ENCODE results near the gene CDC42.

CDC42 gene

DNA sequence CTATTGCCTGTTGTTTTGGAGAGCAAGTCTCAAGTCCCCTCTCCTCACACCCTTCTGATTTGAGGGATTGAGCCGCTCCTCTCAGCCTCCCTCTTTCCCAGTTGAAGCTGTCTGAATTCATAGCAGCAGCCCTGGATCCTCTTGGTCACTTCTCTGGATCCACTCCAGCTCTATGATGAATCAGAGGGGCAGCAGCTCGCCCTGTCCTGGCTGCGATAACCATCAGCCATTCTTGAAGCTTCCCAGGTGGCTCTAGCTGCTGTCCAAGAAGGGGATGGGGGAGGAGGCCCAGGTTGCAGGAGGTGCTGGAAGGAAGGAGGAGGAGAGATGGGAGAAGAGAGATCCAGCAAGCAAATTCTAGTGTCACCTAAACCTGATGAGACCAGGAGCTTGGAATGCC is 59.1 kb downstream of the CDC42 start:
- DNase-seq, result no peak

DNA sequence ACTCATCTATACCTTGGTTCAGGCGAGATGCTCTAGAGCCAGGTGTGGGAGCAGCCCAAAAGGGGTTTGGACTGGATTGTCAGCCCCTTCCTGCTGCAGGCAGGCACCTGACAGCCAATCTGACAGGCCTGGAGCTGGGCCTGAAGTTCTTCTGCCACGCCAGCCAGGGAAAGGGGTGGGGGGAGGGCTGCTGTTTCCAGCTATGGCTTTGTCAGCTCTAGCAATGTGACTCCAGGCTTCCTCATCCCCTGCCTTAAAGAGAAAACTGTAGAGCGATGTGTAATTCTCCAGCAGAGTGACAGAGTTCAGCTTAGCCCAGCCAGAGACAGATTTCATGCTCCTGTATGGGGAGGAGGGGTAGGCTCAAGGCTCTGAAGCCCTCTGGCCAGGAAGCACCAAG is 60.0 kb downstream of the CDC42 start:
- DNase-seq, result no peak

DNA sequence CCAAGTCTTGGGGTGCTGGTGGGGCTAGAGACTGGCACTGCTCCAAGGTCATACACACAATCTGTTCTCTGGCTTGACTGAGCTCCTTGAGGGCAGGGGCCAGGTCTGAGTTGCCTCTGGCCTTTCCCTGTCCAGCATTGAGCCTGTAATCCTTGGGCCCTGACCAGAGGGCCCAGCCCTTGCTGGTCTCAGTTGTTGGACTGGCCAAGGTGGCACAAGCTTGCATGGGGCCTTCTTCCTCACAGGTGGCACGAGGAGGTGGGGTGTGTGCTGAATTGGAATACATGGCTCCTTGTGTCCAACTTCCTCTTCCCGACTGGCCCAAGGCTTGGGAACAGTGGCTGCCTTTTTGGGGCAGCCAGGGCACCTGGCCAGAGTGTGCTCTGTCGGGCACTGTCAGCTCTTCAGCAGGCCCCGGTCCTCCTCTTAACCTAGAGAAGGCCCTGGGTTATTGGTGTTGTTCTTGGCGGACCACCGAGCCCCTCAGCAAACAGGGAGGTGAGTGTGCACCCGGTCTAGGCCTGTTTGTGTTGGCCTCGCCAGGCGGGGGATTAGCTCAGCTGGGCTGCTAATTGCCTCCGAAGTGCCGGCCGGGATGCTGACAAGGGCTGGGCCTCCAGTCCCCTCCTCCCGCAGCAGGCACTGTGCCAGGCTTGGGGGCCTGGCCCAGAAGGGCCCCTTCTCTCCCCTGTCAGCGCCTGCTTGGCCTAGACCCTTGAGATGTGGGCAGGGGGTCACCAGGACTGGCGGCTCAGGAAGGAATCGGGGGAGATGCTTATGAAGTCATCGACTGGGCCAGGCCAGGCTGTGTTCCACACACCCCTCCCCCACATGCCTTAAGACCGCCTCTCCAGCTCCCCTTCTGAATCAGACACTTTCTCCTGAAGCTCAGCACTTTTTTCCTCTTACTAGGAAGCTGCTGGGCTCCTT is 61.8 kb downstream of the CDC42 start:
- DNase-seq, result no peak

DNA sequence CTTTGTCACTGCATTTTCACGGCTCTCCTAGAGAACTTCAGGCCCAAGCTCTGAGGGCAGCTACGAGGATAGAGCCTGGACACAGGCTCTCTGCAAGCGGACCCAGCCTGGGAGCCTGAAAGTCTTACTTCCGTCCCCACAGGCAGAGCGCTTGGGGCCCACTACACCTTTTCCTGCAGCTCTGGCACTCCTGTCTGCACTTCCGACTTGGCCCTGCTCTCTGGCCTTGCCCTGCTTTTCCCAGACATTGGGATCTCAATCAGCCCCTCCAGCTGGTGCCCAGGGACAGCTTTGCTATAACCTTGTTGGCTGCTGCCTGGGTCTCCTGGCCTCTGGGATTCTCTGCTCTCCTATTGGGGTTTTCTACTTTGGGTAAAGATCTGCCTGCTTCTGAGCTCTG is 62.8 kb downstream of the CDC42 start:
- DNase-seq, result no peak

DNA sequence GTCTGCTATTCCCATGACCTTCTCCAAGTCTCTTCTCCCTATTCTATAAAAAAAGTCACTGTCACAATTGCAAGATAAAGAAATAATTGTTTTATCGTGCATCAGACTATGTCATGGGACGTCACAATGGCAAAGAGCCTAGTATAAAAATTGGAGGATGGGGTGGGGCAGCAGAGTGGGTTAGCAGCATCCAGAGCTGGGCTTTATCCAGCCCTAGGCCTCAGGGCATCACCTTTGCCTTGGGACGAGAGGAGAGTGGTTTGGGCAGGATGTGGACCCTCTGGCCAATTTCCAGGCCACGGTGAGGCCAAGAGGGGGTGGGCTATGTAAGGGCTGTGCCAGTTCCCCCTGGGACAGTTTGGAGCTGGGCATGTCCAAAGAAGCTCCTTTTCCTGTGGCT is 64.7 kb downstream of the CDC42 start:
- DNase-seq, result no peak

DNA sequence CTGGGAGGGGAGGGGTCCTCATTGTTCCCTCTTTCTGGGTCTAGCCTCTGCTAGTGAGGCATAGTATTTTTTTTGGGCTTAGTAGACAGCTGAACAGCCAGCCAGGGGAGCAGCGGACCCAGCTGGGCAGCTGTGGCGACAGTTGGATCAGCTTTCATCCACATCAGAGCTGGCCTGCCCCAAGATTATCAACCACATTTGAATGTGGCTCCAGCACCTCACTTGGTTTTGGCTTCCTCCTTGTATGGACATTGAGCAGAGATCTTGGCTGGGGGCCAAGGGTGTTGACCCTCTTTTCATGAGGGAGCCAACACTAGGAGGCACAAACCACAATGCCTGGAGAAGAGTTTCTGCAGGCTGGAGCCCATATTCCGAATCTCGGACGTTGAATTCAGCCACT is 65.3 kb downstream of the CDC42 start:
- DNase-seq, result no peak

DNA sequence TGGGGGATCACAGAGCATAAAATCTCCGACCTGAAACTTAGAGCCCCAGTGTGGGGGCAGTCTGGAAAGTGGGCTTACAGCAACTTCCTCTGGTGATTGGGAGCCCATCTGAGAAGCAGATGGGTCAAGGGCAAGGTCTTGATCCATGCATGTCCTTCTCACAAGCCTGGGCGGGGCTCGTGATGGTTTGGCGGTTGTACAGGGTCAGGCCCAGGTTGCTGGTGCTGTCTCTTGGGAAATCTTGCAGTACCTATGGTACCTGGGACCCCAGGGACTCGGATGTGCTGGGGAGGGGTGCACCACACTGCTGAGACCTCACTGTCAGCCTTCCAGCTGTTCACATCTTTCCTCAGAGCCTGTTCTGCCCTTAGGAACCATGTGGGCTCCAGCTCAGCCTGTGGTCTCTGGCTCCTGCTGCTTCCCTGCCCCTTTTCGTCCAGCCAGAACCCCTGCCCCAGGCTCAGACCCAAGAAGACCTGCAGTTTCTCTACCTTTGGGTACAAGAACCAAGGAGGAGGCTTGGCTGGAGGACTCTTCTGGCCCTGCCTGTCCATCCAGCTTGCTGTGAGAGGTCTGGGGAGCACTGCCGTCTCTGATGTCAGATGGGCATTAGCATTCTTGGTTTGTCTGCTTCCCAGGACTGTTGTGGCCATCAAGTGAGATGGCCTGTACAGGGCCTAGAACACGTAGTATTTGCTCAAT is 65.9 kb downstream of the CDC42 start:
- DNase-seq, result no peak

DNA sequence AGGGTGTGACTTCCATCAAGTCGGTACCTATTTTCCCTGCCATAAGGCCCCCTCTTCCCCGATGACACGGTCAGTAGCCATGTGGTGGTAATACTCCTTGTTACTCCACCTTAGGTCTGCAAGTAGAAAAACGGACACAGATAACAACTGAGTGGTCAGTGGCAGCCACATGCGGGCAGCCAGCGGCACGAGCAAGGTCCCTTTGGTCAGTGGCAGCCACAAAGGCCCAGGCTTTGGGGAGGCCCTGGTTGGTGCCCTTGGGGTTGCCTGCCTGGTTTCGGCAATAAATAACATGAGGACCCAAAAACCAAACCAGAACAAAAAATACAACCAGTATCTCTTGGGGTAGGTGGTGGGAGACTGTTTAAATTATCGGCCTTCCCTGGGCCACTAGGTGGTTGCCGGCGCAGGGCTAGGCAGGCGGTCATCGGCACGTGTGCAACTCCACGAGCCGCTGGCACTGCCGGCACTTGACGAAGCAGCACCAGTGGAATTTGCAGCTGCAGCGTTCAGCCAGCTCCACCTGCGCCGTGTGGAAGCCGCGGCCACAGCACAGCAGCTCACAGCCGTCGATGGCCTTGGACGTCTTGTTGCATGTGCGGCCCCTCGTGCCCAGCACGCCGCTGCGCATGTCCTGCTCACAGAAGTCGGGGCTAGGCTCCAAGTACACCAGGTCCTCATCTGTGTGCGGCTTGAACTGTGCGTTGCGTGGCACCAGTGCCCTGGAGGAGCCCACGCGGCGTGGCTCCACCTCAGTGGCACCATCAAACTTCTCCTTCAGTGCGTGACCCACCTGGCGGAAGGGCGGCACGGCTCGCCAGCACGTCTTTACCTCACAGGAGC is 67.3 kb downstream of the CDC42 start:
- no peak for DNase-seq

DNA sequence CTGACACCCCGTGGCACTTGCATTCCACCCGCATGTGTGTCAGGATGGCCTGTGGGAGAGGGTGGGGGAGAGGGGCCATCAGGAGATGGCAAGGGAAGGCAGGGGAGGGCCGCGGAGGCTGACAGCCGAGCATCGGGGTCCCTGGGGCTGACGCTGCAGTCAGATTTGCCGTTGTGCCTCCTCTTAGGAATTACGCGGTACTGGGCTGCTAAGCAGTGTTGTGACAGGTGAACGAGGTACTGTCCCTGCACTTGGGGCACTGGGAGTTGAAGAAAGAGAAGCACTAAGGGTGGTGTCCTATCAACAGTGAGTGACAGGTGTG is 67.9 kb downstream of the CDC42 start:
- DNase-seq, result no peak

DNA sequence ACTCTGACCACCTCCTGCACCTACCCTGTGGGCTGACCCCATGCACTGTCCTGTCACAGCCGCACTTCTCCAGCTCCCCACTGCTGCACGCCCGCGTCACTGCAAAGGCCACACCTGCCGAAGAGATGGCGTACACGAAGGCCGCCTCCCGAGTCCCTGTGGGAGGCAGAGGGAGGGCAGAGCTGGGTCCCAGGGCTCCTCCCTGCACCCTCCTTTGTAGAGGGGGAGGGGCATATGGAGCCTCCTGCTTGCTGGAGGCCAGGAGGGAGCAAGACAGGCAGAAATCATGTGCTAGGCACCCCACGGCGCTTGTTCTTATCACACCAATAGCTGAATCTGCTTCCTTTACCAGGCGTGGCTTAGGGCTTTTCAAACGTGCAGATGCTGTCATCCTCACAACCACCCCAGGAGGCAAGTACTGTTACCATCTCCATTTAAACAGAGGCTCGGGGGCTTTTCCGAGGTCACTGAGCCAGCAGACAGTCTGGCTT is 69.0 kb downstream of the CDC42 start:
- no peak for DNase-seq

DNA sequence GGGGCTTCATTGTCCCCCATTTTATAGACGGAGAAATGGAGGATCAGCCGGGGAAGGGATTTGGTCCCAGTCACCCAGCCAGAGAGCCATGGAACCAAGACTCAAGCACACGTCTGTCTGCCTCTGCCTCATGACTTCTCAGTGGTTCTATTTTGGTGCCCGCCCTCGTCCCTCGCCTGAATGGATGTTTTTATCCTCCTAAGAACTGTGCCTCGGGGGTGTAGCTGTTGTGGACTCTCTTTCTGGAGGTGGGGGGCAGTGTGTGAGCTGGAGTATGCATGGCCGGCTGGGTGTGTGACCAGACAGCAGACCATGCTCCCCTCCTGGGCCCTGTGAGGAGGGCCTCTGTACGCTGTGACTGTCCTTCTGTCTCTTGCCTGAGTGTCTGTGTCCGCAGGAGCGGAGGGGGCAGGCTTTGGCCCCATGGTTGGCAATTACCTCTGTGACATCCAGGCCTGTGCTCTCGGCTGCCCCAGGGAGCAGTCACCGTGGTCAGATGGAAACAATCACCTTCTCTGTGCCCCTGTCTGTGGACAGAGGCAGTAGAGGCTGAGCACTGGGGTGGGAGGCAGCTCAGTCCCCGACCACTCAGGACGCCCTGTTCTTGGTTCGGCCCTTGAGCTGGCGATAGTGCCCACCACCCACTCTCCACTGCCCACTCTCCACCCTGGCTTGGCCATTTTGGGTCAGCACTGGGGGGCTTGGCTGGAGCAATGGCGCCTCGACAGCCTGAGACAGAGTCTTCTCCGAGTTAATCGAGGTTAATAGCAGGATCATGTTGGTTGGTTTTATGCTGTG is 70.0 kb downstream of the CDC42 start:
- no peak for DNase-seq

DNA sequence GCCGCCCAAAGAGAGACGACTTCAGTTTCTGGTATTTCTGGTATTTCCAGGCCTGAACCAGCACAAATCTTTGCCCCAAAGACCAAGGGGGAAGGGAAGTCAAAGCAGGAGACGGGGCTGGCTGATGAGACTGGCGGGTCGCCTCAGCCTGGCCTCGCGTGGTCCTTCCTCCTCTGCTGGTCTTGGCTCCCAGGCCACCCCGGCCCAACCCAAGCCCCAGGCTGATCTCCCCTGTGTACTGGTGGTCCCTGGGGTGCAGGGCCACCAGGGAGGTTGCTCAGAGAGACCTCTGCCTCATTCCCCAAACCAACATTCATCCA is 70.5 kb downstream of the CDC42 start:
- DNase-seq, result no peak

DNA sequence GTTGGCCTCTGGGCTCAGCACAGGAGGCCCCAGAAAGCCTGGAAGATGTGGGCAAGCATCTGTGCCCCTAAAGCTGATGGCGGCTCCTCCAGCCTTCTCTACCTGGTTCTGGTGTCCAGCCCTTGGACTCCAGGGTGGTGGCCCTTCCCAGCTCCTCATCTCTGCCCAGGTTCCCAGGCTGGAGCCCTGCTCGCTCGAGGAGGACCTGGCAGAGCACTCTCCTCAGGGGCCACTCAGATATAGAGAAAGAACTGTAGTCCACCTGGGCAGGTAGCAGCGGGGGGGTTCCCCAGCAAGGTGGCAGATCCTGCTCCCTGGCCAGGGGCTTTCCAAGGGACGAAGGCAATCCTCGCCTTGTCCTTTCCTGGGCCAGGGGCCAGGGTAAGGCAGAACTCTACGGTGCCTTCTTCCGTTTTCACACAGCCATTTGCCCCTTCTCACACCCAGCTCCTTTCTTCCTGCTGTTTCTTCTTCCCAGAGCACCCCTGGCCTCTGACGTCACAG is 71.4 kb downstream of the CDC42 start:
- DNase-seq, result no peak

DNA sequence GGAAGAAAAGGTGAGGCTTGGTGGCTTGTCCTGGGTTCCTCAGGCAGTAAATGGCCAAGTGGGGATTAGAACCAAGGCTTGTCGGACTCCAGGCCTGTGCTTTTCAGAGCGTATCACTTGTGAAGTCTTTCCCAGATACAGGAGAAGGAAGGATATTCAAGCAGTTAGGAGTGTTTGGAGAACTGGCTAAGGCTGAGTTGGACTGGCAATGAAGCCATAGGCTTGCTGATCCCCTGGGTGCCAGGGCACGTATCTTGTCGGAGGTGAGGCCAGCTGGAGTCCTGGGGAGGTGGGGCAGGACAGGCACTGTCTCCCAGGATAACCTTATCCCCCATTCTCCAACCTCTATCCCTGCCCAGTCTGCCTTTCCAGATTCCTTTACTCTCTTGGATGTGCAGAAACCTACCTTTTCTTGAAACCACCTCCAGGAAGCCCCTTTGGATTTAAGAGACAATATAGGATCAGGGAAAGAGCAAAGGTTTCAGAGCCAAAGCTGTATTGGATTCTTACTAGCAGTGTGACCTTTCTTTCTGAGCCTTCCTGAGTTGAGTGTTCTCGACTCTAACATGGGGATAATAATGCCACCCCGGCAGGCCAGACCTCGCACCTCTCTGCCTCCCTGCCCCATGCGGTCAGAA is 72.2 kb downstream of the CDC42 start:
- DNase-seq, result no peak

DNA sequence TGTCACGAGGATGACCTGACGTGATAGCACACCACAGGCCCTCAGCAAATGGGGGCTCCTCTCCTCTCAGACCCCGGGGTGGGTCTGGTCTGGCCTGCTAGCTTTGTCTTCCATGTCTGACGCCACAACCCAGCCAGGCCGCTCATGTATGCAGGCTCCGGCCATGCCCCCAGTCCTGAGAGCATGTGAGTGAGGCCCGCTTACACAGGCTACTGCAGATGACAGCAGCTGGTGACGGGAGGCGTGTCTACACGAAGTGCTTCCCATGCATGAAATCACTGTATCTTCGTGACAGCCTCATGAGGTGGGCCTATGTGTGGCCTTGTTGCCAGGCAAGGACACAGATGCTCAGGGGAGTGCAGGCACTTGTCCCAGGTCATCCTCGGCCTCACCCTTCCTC is 74.0 kb downstream of the CDC42 start:
- DNase-seq, result no peak

DNA sequence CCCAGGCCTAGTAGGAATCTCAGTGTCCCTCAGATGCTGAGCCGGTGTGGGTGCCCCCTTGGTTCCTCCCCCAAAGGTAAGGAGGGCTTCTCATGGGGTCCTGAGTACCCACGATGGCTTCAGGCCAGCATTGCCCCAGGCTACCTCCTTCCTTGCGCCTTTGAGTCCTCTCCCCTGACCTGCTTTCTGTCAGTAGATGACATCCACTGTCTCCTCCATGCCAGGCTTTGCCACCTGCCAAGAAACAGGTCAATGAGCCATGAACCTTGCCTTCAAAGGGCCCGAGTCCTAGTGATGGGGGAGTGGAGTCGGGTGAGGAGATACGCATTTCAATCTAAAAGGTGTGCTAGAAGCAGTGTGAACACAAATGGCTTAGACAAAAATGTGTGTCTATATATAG is 74.7 kb downstream of the CDC42 start:
- no peak for DNase-seq

DNA sequence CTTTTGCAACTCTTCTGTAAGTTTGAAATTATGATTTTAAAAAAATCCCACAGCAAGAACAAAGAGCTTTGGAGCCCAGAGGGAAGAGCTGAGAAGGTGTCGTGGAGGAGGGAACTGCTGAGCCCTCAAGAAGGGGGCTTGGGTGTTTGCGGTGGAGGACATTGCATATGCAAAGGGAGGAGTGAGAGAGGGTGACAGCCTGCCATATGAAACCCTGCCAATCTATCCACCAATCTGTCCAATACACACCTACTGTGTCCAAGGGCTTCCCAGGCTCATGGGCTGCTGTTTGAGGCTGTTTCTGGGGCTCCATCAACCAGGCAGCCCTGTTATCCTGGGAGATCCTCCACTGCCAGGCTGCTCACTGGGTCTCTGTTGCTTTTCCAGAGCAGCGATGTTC is 75.2 kb downstream of the CDC42 start:
- no peak for DNase-seq

DNA sequence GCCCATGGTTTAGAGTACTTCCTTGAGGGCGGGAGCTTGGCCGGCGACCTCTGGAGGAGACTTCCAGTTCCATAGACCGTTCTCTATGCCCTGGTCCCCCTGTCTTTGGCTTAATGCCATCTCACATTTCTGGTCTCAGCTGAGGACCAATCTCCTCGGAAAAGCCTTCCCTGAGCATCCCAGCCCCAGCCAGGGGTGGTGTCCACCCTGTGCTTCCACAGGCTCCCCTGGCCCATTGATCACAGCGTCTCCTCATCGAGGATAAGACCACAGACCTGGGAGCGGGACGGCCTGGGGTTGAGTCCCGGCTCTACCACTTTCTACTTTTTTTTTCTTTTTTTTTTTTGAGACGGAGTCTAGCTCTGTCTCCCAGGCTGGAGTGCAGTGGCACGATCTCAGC is 75.9 kb downstream of the CDC42 start:
- no peak for DNase-seq

DNA sequence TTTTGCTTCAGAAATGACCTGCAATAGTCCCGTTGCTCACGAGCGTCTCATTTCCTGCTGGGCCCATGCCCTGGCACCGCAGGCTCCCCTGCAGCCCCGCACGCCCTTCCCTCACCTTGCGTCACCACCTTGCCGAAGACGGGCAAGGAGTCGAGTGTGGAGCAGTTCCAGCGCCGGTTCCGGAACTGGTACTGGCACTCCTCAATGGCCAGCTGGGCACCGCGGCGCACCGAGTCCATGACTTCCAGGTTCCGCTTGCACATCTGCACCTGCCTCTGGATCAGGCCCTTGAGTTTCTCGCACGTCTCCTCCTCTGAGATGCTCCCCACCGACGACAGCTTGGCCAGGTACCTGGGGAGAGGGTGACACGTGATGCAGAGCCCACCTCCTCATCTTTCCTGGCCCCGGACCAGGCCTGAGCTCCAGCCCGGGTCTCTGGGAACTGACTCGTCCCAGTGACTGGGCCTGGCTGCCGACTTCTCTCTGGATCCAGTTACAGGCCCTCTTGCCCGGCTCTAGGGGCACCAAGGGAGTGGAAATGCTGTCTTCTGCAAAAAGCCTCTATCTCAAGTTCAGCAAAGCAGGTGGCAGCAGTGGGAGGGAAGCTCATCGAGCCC is 77.1 kb downstream of the CDC42 start:
- DNase-seq, result no peak

DNA sequence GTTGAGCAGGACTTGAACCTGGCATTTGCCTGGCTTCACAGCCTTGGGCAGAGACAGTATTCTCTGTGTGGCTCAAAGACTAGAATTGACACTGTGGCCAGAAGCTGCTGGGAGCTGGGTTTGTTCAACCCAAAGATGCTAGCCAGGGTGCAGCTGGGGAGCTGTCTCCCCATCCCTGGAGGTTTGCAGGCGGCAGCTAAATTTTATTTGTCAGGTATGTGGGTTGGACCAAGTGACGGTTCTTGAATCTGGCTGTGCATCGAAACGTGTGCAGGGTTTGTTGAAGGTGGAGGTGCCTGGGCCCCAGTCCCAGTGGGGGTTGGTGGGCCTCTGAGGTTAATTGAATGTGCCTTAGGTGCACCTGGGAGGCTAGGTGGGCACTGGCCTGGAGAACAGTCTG is 78.6 kb downstream of the CDC42 start:
- no peak for DNase-seq

DNA sequence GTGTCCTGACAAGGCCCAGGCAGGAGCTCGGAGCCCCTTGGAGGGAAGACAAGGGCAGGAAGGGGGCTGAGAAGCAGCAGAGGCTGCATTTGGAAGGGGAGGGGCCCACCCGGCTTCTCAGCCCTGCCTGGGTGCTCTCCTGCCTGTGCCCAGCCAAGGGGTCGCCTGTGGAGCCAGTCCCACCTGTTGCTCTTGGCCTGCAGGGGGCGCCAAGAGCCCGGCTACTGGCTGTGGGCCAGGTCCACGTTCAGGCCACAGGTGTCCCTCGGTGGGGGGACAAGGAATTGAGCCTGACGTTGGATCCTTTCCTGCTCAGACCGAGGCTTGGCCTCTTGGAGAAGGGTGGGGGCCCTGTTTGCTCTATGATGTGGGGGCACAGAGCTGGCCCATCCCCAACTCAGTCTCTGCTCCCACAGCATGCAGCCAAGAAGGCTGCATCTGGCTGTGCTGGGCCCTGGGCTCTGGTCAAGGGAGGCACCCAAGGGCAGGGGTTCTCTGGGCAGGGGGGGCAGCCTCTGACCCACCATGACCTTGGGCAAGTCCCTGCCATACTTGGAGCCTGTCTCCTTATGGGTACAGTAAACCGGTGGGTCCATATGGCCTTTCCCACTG is 79.5 kb downstream of the CDC42 start:
- peak; percentile 45 for DNase-seq
